SK-N-SH (cell line): Measurements from ENCODE around the gene GFI1B. TPM values are rescaled to one million over a fixed set of nuclear protein-coding genes. Genes with fewer than 3 reads are reported as not detected.

Source experiments
- CTCF ChIA-PET: fragments of 300-600, 350-600 bp; formaldehyde crosslinking; extraction: SDS; loops from one replicate; lab custom pipeline; 2021; lab: Yijun Ruan, JAX
- POLR2A ChIA-PET: fragments of 350-600 bp; sonication (Branson Sonifier 250); formaldehyde crosslinking; extraction: SDS; loops from one replicate; lab custom pipeline; 2020; ENCODE audit warnings: antibody characterized with exemption, inconsistent platforms; lab: Yijun Ruan, JAX
- DNase-seq: peaks from one replicate; pipeline ENCODE4 v3.0.0; 2012
- H2AFZ ChIP-seq: fragments of 200-600 bp; sonication (generic); 2 replicates; pipeline ENCODE4 v1.8.1; 2016; ENCODE audit warnings: antibody characterized with exemption, mild to moderate bottlenecking, low read depth
- H3F3A ChIP-seq: fragments of 200-600 bp; sonication (generic); replicated peaks from 2 replicates; pipeline ENCODE3; 2016; ENCODE audit warnings: antibody characterized with exemption, mild to moderate bottlenecking; ENCODE audit not compliant: insufficient read depth
- H3K27ac ChIP-seq, 2 experiments: fragments of 200-500 bp in 1 of 2; fragments of 200-600 bp in 1 of 2; sonication (Bioruptor generic) in 1 of 2; sonication (generic), shearing (Covaris generic) in 1 of 2; 2 replicates each; pipeline versions ENCODE4 v1.5.1 to v1.6.1; 2014 to 2016; ENCODE audit warnings: low read depth in 2 of 2, inconsistent platforms in 1 of 2, low read length in 1 of 2, mild to moderate bottlenecking in 1 of 2, mixed read lengths in 1 of 2
- H3K27me3 ChIP-seq: fragments of 200-600 bp; sonication (generic), shearing (Covaris generic); 2 replicates; pipeline ENCODE4 v1.6.1; 2016; ENCODE audit warnings: mixed run types; ENCODE audit not compliant: insufficient read depth
- H3K36me3 ChIP-seq, 2 experiments: fragments of 200-500 bp in 1 of 2; fragments of 200-600 bp in 1 of 2; sonication (Bioruptor generic) in 1 of 2; sonication (generic) in 1 of 2; replicated peaks in 1 of 2; 2 replicates each; pipeline versions ENCODE3 to v1.5.1; 2014 to 2016; ENCODE audit warnings: low read length in 1 of 2, mild to moderate bottlenecking in 1 of 2; ENCODE audit not compliant: insufficient read depth in 2 of 2, control insufficient read depth in 1 of 2
- H3K4me1 ChIP-seq, 2 experiments: fragments of 200-500 bp in 1 of 2; fragments of 200-600 bp in 1 of 2; sonication (Bioruptor generic) in 1 of 2; sonication (generic), shearing (Covaris generic) in 1 of 2; 2 replicates each; pipeline versions ENCODE4 v1.5.1 to v1.6.1; 2014 to 2016; ENCODE audit warnings: low read depth in 1 of 2, low read length in 1 of 2, mixed run types in 1 of 2; ENCODE audit not compliant: insufficient read depth in 2 of 2, control insufficient read depth in 1 of 2
- H3K4me2 ChIP-seq: fragments of 200-600 bp; sonication (generic), shearing (Covaris generic); 2 replicates; pipeline ENCODE4 v1.6.1; 2017; ENCODE audit warnings: mixed run types
- H3K4me3 ChIP-seq, 2 experiments: fragments of 200-500 bp in 1 of 2; fragments of 200-600 bp in 1 of 2; sonication (Bioruptor generic) in 1 of 2; sonication (generic), shearing (Covaris generic) in 1 of 2; 2 replicates each; pipeline versions ENCODE4 v1.5.1 to v1.8.1; 2014 to 2016; ENCODE audit warnings: low read depth in 2 of 2, inconsistent platforms in 1 of 2, low read length in 1 of 2, mild to moderate bottlenecking in 1 of 2, mixed read lengths in 1 of 2, moderate library complexity in 1 of 2
- H3K79me2 ChIP-seq: fragments of 200-600 bp; sonication (generic); 2 replicates; pipeline ENCODE4 v1.8.1; 2017; ENCODE audit warnings: mild to moderate bottlenecking; ENCODE audit not compliant: insufficient read depth
- H3K9ac ChIP-seq: fragments of 200-600 bp; sonication (generic); 2 replicates; pipeline ENCODE4 v1.6.1; 2017; ENCODE audit warnings: mixed run types
- H3K9me2 ChIP-seq: fragments of 200-600 bp; sonication (generic); 2 replicates; pipeline ENCODE4 v1.6.1; 2017; ENCODE audit warnings: mixed run types
- H3K9me3 ChIP-seq: fragments of 200-600 bp; sonication (generic); 2 replicates; pipeline ENCODE4 v1.6.1; 2017; ENCODE audit warnings: mixed run types, mild to moderate bottlenecking, moderate library complexity
- H4K20me1 ChIP-seq: fragments of 200-600 bp; sonication (generic); 2 replicates; pipeline ENCODE4 v1.6.1; 2017; ENCODE audit warnings: mild to moderate bottlenecking, mixed run types; ENCODE audit not compliant: insufficient read depth
- CTCF ChIP-seq: fragments of 200-600 bp; sonication (generic); IDR thresholded peaks from 2 replicates; pipeline ENCODE4 v1.6.1; 2017; ENCODE audit warnings: antibody characterized with exemption, mild to moderate bottlenecking, moderate library complexity
- ELF1 ChIP-seq: IDR thresholded peaks from 2 replicates; pipeline ENCODE4 v1.4.0; 2012
- FOSL2 ChIP-seq: IDR thresholded peaks from 2 replicates; pipeline ENCODE4 v1.4.0; 2012; ENCODE audit warnings: low read depth, mild to moderate bottlenecking, moderate library complexity, borderline replicate concordance
- FOXJ3 ChIP-seq: sonication (generic); formaldehyde crosslinking; IDR thresholded peaks from 2 replicates; pipeline ENCODE4 v1.5.1; 2020; ENCODE audit warnings: mild to moderate bottlenecking, missing genetic modification reagents
- FOXM1 ChIP-seq: IDR thresholded peaks from 2 replicates; pipeline ENCODE4 v1.4.0; 2012; ENCODE audit warnings: low read depth, mild to moderate bottlenecking
- GATA2 ChIP-seq: sonication (generic); formaldehyde crosslinking; IDR thresholded peaks from 2 replicates; pipeline ENCODE4 v1.5.0; 2020; ENCODE audit warnings: mild to moderate bottlenecking, missing genetic modification reagents
- JUND ChIP-seq: IDR thresholded peaks from 2 replicates; pipeline ENCODE4 v1.4.0; 2012
- MAX ChIP-seq: IDR thresholded peaks from 2 replicates; pipeline ENCODE4 v1.4.0; 2012; ENCODE audit warnings: low read depth
- MEF2A ChIP-seq: IDR thresholded peaks from 2 replicates; pipeline ENCODE4 v1.4.0; 2012; ENCODE audit warnings: low read depth, borderline replicate concordance
- MXI1 ChIP-seq: IDR thresholded peaks from 2 replicates; pipeline ENCODE4 v1.6.1; 2012; ENCODE audit warnings: mild to moderate bottlenecking, low read depth, low read length, improper control_type of control experiment
- NFIC ChIP-seq: IDR thresholded peaks from 2 replicates; pipeline ENCODE4 v1.4.0; 2012; ENCODE audit warnings: borderline replicate concordance
- PBX3 ChIP-seq: IDR thresholded peaks from 2 replicates; pipeline ENCODE4; 2012
- RFX5 ChIP-seq: IDR thresholded peaks from 2 replicates; pipeline ENCODE4 v1.6.1; 2012; ENCODE audit warnings: mild to moderate bottlenecking, improper control_type of control experiment, low read length
- TCF12 ChIP-seq: IDR thresholded peaks from 2 replicates; pipeline ENCODE4 v1.4.0; 2012
- TEAD4 ChIP-seq: IDR thresholded peaks from 2 replicates; pipeline ENCODE4 v1.4.0; 2012; ENCODE audit warnings: mild to moderate bottlenecking, borderline replicate concordance; ENCODE audit not compliant: insufficient read depth
- USF1 ChIP-seq: IDR thresholded peaks from 2 replicates; pipeline ENCODE4 v1.4.0; 2012; ENCODE audit warnings: low read depth, borderline replicate concordance
- USF2 ChIP-seq: fragments of 150-350 bp; IDR thresholded peaks from 2 replicates; pipeline ENCODE4 v1.6.1; 2017; ENCODE audit warnings: antibody characterized with exemption, low read length, low read depth, borderline replicate concordance
- ZBTB33 ChIP-seq: IDR thresholded peaks from 2 replicates; pipeline ENCODE4 v1.4.0; 2012; ENCODE audit warnings: low read depth, borderline replicate concordance
- WGBS: methylation state at CpG from one replicate; pipeline ENCODE4 v1.1.6; 2017; ENCODE audit warnings: low lambda C conversion rate; 5-methylcytosine and 5-hydroxymethylcytosine counted together
- polyA plus RNA-seq, 3 experiments: library from polyadenylated mRNA; depleted of rRNA; stranded (reverse); fragments of >200 nt; gene quantifications; 2 replicates each; pipeline ENCODE4 v1.2.3, GENCODE V29; 2012

GFI1B gene
- polyA plus RNA-seq, 1 of the 3 experiments (the other 2 are of a cell fraction) = not detected

- TF ChIP-seq FOXJ3 (CRISPR knock-in tag) (no peak), USF1 (no peak), PBX3 (no peak)
Observed at GRCh38 chr9:132947756-132948155, 30.7 kb upstream of the GFI1B start (continued).

- Histone ChIP-seq H2AFZ (no peak overlapping the region), H3F3A (peaks cover 8% of the 10 kb centered on the region), H3K4me1 (peaks cover 10 to 15% of the 10 kb centered on the region in 2 experiments), H3K27me3 (no peaks in the 10 kb centered on the region), H3K27ac (no peak overlapping the region), H3K4me2 (no peak overlapping the region), H4K20me1 (no peaks in the 10 kb centered on the region), H3K36me3 (no peaks in the 10 kb centered on the region)
- WGBS = 85% methylated on average over 18 of the region's 18 CpGs
- no peak for DNase-seq
- TF ChIP-seq USF2 (no peak), TCF12 (no peak), ZBTB33 (no peak), RFX5 (no peak), JUND (no peak), MXI1 (no peak), ELF1 (no peak), FOSL2 (no peak), TEAD4 (no peak), CTCF (no peak), MAX (no peak), GATA2 (CRISPR knock-in tag) (no peak), FOXM1 (no peak), MEF2A (no peak), NFIC (no peak)
- TF ChIP-seq, all 33 proteins: peak for 0
- Histone ChIP-seq H3K9me2 (no peaks in the 10 kb centered on the region), H3K4me3 (no peak overlapping the region), H3K79me2 (peaks cover 9% of the 10 kb centered on the region), H3K9ac (no peak overlapping the region), H3K9me3 (no peaks in the 10 kb centered on the region)
- ChIA-PET POLR2A (no interaction called here), CTCF (interaction anchor here (1.1 to 1.2 kb wide), 2 partner anchors 23 to 47 kb away, joined by 3 to 6 read pairs; no protein-coding TSS in a partner anchor)
Observed at GRCh38 chr9:132948482-132949050, 29.9 kb upstream of the GFI1B start.
